HG02571 (cell line): ENCODE measurements around the gene TMEM266.

Experiments
- ATAC-seq: cut with Tn5 transposase; IDR thresholded peaks from one replicate; pipeline ENCODE4 v1.9.1; 2021; ENCODE audit warnings: mild to moderate bottlenecking, moderate library complexity; ENCODE audit not compliant: unreplicated experiment

Gene TMEM266

DNA sequence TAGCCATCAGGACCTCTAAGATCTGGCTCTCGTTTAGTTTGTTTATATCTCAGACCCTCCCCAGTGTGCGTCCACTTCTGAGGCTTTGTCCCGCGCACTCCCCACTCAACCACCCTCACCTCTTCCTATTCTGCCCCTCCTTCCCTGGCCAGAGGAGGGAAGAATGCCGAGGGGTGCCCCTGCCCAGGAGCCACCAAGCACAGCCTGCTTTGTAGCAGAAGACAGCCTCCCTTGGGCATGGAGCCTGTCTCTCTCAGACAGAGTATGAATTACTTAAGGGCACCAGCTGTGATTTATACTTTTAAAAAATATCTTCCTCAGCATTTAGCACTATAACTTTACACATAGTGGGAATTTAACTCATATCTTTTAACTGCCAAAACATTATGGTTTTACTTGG lies 6.0 kb downstream of the TMEM266 start:
- ATAC-seq: no peak

DNA sequence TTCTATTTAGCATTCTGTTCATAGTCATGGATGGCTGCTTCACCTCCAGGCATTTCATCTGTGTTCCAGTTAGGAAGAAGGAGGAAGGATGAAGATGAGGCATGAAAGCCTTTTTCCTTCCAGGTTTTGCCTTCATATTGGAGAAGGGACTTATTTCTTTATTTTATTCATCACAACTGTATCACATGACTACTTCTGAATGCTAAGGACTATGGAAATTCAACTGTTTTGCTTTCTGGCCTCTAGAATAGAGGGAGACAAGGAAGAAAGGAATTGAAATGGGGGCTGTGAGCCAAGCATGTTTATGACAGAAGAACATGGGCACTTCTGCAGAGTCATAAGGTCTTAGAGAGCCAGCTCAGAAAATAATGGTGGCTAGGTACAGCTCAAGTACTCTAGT lies 10.4 kb downstream of the TMEM266 start:
- no peak for ATAC-seq

DNA sequence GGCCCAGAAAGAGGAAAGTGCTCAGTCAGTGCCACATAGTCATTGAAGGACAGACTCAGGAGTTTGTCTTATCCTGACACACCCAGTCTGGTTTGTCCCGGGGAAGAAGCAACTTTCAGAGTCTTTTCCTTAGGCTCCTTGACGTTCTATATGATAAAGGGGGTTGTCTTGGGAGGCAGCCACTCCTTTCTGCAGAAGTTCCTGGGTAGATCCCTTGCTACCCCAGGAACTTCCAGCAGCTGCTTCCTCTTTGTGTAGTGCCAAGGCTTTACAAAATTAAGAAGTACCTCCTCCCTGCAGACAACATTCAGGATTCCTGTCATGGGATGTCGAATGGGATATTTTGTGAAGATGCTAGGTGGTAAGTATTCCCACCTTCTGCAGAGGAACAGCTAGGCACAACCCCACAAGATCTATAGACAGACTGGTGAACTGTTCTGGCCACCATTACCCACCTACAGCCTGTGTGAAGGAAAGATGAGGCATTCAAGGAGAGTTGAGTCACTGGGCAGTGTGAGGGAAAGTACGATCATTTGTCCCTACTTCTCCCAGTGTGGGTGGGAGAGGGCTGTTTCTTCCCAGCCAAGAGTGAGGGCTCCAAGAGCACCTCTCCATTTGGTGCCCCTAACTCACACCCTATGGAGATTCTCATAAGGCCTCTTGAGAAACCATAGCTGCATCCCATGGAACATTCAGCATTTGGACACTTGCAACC lies 11.3 kb downstream of the TMEM266 start:
- no peak for ATAC-seq

DNA sequence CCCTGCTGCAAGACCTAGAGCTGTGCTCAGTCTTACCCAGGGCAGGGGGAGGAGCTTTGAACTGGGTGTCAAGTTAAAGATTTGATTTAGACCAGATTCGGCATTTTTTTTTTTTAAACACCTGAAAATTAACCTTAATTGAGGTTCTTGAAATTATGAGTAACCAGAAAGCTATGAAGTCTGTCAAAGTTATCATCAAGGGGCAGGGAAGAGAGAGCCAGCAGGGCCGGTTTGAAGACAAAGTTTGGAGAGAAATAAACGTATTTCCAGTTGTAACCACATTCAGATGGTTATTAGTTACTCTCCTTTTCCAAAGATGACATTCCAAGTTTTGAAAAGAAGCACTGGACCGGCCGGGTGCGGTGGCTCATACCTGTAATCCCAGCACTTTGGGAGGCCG lies 12.0 kb downstream of the TMEM266 start:
- ATAC-seq: no peak

DNA sequence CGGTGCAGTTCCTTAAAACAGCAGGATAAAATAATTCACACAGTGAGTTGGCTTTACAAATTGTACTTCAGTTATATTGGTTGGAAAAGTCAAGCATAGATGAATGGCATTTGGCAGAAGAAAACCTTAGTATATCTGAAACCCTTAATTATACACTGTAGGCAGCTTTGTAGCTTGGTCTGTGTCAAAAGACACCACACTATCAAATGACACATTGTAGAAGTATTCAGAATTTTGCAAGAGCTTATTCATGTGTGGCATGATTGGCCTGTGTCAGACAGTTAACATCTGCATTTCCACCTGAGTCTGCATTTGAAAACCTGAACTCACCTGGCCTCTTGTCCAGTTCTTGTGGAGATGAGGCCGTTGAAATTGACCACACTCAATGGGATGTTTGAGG lies 13.8 kb downstream of the TMEM266 start:
- no peak for ATAC-seq

DNA sequence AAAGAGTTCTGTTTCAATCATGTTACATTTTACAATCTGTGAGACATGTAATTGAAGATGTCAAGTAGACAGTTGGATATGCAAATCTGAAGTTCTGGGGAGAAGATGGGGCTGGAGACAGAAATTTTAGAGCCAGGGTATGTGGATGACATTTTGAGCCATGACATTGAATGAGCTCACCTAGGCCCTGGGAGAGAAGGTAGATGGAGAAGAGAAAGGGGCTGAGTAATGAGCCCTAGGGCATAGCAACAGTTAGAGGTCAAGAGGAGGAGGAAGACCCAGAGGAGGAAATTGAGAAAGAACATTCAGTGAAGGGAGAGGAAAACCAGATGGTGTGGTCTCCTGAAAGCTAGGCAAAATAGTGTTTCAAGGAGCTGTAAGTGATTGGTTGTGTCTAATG lies 15.3 kb downstream of the TMEM266 start:
- ATAC-seq: no peak

DNA sequence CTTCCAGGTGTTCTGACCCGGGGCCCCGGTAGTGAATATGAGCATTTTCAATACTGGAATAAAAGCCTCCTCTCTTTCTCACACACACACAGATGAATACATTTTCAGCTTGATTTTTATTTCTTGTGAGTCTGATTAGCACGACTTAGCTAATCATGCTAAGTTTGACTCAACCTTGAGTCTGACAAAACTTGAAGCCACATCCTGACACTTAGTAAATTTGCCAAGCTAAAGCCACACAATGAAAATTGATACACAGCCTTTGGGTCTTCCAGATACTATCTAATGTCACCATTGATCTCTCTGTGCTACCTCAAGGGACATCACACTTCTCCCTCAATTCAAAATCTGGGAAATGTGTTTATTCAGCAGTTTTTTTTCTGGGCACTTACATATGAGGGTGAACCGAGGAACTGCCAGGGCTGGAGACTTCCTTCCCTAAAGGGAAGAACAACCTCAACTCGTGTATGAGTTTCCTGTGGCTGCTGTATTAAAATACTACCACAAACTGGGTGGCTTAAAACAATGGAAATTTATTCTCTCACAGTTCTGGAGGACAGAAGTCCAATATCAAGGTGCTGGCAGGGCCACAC lies 18.6 kb downstream of the TMEM266 start:
- ATAC-seq: no peak

DNA sequence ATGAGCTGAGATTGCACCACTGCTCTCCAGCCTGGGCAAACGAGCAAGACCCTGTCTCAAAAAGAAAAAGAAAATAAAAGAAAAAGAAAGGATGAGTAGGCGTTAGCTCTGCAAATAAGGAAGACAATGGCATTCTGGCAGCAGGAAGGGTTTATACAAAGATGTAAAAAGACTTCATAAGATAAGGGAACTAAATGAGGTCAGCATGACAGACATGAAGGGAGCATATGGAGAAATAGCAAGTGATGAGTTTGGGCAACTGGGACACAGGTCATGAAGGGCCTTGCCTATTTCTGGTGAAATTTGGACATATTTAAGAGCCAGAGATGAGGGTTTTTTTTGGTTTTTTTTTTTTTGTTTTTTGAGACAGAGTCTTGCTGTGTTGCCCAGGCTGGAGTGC lies 24.5 kb downstream of the TMEM266 start:
- no peak for ATAC-seq

DNA sequence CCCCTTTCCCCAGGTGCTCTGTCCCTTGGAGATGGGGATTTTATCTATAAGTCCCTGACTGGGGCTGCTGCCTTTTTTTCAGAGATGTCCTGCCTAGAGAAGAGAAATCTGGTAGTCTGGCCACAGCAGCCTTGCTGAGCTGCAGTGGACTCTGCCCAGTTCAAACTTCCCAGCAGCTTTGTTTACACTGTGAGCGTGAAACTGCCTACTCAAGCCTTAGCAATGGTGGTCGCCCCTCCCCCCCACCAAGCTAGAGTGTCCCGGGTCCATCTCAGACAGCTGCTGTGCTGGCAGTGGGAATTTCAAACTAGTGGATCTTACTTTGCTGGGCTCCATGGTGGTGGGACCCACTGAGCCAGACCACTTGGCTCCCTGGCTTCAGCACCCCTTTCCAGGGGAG lies 38.9 kb downstream of the TMEM266 start:
- ATAC-seq: no peak

DNA sequence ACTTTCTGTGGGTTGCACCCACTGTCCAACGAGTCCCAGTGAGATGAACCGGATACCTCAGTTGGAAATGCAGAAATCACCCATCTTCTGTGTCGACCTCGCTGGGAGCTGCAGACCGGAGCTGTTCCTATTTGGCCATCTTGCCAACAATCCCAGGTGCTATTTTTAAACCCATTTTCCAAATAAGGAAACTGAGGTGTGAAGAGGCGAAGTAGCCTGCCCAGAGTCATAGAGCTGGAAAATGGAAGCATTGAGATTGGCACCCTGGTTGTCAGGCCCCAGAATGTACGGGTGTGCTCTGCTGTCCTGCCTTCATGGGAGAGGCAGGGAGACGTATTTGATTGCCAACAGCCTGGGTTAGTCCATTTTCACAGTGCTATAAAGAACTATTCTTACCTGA lies 39.6 kb downstream of the TMEM266 start:
- no peak for ATAC-seq

DNA sequence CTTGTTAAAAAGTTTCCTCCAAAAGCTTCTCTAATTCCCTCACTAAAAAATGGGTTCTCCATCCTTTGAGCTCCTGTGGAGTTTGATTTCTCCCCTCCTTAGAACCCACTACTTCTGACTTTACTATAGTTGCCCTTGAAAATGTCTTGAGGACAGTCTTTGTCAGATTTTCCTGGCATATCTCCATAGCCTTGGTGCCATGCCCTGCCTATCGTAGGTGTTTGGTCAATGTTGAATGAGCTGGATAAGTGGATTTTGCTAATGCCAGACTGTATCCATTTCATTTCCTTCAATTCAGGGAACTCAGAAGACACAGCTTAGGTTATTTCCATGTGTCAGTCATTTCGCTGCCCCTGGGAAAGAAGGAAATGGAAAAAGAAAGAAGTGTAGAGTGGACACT lies 40.6 kb downstream of the TMEM266 start:
- ATAC-seq: no peak

DNA sequence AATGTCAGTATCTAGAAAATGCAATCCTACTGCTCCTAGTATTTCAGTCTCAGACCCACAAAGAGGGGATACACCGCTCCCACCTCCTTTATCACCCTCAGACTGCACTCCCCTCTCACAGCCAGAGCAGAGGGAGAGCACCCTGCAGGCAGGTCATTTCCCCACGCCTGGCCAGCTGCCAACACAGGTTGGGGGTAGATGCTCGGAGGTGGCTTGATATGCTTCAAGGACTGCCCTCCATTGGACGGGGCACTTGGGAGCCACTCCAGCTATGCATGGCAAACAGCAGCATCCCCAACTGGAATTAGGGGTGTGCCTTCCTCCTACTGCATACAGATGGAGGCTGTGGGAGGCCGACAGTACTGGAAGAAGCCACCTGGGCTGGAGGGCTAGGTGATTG lies 41.9 kb downstream of the TMEM266 start:
- no peak for ATAC-seq

DNA sequence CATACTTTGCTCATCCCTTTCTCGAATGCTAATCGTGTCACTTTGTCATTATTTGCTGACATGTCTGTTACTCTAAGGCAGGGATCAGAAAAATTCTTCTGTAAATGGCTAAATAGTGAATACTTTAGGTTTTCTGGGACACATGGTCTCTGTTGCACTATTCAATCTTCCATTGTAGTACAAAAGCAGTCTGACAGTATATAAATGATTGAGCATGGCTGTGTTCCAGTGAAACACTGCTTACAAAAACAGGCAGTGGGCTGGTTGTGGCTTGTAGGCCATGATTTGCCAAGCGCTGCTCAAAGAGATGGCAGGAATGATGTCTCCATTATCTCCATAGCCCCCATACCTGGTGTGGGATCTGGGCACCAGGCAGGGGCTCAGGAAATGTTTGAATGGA lies 45.6 kb downstream of the TMEM266 start:
- no peak for ATAC-seq

DNA sequence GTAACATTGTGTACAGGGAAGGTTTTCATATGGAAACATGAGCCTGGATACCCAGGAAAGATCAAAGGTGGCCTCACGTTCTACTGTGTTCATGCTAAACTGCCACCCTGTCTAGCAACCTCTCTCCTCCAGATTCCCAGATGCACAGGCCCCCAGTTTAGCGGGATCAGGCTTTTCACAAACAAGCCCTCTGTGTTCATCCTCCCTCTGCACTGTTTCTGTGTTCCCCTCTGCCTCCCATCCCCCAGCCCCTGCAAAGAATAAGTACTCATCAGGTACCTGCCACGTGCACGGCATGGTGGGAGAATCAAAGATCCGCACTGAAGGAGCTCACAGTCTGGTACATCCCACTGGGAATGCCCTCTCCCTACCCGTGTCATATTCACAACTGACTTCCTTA lies 46.1 kb downstream of the TMEM266 start:
- ATAC-seq: no peak

DNA sequence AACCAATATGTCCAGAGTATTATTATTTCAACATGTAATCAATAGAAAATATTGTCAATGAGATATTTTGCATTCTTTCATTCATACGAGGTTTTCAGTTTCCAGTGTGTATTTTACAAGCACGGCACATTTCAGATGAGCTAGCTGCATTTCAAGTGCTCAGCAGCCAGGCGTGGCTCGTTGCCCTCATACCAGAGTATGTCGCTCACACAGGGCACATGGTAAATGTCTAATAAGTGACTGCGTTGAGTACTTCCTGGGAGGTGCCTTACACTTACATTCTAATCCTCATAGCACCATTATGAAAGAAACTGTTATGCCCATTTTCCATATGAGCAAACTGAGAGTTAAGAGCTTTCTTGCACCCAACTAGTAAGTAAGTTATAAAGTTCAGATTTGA lies 47.4 kb downstream of the TMEM266 start:
- no peak for ATAC-seq

DNA sequence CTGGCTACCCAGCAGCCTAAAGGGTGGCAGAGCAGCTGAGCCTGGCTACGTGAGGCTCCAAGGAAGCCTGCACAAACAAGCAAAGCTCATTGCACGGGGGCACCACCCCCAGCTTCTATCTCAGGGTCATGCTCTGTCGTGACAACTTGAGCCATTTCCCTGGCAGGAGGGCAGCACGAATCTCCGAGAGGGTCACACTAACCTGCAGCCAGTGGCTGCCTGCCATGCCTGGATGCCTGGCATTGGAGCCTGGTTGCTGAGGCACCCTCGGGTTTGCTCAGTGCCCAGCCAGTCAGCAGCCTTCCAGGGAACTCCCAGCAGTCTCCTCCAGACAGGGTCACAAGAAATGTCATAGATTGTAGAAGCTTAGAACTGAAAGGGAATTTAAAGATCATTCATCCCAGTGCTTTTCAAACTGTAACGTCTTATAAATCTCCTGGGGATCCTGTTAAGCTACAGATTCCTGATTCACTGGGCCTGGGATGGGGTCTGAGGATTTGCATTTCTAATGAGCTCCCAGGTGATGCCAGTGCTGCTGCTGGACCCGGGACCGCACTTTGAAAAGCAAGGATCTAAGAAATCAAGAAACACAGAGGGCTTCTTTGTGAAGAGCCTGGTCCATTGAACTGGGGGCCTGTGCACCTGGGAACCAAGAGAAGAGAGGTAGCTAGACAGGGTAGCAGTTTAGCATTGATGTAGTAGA lies 48.4 kb downstream of the TMEM266 start:
- no peak for ATAC-seq

DNA sequence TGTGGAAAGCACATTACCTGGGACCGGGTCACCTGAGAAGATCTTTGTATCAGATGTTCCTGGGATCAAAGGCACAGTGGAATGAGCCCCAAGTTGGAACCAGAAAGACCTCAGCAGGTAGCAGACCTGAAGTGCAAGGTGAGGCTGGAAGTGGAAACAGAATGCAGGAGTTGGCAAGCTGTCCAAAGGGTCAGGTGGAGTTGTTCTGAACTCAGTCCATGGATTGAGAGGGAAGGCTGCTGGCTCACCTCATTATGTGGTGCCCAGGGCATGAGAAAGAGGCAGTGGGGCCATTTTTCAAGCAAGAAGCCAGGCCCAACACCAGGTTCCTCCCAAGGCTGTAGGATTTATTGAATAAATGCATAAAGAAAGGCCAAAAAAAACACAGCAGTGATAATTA lies 49.3 kb downstream of the TMEM266 start:
- no peak for ATAC-seq

DNA sequence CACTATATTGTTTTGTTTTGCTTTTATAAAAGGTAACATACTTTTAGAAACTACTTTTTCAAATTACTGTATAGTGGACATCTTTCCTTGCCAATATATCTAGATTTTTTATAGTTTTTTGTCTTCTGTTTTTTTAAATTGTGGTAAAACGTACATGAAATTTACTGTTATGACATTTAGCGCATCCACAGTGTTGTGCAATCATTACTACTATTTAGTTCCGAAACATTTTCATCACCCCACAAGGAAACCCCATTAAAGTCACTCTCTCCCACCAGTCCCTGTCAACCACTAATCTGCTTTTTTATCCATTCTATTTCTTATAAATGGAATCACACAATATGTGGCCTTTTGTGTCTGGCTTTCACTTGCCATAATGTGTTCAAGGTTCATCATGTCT lies 54.8 kb downstream of the TMEM266 start:
- no peak for ATAC-seq

DNA sequence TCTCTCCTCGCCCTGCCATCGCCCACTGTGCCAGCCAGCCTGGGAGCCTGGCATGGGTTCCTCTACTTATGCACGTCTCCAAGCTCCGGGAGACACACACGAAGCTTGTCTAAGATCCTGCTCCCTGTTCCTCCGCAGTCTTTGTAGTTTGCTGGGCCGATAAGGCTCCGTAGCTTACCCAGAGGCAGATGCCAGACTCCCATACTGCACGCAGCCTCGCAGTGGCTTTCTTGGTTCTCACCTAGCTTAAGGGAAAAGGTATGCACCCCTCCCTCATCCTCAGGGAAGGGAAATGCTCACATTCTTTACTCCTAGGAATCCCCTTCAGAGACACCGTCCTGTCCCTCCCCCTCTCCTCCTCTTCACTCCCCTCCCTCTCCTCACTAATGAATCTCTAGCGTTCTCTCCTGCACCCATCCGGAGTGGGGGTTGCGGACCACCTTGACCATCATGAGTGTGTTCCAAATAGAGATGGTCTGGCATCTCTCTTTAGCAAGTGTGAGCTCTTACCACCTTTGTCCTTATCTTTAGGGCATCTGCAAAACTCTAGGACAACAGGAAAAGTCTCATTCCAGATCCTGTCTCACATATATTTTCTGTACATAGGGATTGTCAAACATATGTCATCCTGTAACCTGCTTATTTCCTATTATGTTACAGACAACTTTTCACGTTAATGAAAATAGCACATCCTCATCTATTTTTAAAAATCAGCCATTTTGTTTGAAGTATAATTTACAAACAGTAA lies 56.5 kb downstream of the TMEM266 start:
- ATAC-seq: no peak

DNA sequence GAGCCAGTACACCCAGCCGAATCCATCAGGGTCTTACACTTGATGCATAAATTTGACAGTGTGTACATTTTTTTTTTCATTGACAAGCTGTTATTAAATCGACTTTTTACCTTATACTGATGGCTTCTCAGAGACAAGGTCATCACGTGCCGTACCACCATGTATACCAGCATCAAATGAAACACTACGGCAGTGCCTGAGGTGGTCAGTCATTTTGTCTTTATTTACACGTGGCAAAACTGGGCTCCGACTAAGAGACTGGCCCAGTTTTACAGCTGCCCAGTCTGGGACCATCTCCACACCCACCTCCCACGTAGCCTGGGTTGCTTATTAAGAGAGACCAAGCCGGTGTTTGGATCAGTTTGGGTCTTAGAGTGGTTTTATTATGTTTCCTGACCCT lies 57.4 kb downstream of the TMEM266 start:
- ATAC-seq: no peak

DNA sequence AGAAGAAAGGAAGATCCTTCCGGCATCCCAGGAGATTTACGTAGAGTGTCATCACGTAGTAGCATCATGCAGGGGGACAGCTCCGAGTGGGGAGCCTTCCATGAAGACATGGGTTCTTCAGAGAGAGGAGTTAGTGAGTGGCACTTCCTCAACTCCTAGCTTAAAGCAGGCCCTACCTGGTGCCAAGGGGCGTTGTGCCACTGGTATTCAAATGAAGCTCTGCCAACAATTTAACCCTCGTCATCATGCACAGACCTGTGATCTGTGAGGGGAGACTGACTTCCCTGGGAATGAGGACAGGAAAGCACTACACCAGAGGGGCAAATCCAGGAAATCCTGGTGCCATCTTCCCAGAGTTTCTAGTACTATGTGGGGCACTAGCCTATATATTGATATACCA lies 59.0 kb downstream of the TMEM266 start:
- no peak for ATAC-seq

DNA sequence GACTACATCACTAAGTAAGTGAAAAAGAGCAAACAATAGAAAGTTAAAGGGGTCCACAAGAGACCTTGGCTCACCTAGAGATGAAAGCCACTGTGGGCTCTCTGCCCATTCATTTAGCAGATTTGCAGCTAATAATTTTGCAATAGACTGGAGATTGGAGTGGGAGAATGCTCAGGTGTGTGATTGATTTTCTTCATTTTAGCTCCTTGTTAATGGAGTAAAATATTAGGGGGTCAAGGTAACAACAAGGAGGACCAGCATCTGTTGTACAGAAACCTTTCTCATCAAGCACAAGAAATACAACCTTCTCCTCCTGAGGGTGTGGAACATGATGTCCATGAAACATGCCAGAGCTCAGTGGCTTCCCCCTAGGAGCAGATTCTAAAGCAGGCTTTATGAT lies 63.2 kb downstream of the TMEM266 start:
- no peak for ATAC-seq
